Measurements from ENCODE around the gene ITM2C. TPM values are rescaled to one million over a fixed set of nuclear protein-coding genes. Genes with fewer than 3 reads are reported as not detected.

ITM2C gene
- total and polyA plus RNA-seq, 2 experiments from 2014 or later = 241 to 367 TPM

- TF ChIP-seq ZNF462 (CRISPR knock-in tag; IDR thresholded peaks at IDR 0.05) (no peak), REST (IDR thresholded peaks at IDR 0.05; ENCODE audit: unreplicated experiment) (no peak), CREB1 (CRISPR knock-in tag; IDR thresholded peaks at IDR 0.05; ENCODE audit: low read depth) (no peak), JUNB (IDR thresholded peaks at IDR 0.05; ENCODE audit: unreplicated experiment) (no peak)
Measured at GRCh38 chr2:230843132-230843531, 21.6 kb upstream of the ITM2C start (continued).

DNA sequence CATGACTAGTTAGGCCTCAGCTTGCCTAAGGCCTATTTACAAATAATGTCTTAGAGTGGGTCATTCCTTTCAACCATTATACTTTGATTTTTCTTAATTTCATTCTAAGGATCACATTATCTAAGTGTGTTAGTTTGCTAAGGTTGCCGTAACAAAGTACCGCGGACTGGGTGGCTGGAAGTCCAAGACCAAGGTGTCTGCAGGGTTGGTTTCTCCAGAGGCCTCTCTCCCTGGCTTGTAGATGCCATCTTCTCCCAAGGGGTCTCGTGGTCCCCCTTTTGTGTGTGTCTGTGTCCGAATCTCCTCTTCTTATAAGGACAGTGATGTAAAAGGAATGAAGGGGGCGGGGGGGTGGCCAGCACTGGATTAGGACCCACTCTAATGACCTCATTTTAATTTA, 18.4 kb upstream of the ITM2C start:
- Mint-ChIP-seq H3K4me3 (no peak overlapping the region), H3K27ac (no peak overlapping the region), H3K4me1 (peaks cover 17% of the 10 kb centered on the region), H3K36me3 (ENCODE audit: low read depth) (no peaks in the 10 kb centered on the region; the same call in 1 of the 3 replicates), H3K9me3 (peaks cover 9% of the 10 kb centered on the region), H3K27me3 (ENCODE audit: insufficient read depth, low read depth, poor library complexity) (peaks cover 14% of the 10 kb centered on the region)
- DNase-seq (ENCODE audit: low spot score) (no peak), ATAC-seq (no peak)
- H3F3A ChIP-seq (replicated peaks; ENCODE audit: low read depth) = 0 out of 2 replicates have a peak, but pooled peaks cover 3% of the 10 kb centered on the region
- peaks cover 5% of the 10 kb centered on the region; the same call in 1 of the 2 replicates for H3K4me1 ChIP-seq (ENCODE audit: insufficient read depth)
- no peak overlapping the region for H3K27ac ChIP-seq (ENCODE audit: low read depth)
- no peaks in the 10 kb centered on the region for H3K36me3 ChIP-seq (ENCODE audit: insufficient read depth)
- no peaks in the 10 kb centered on the region for H3K9me2 ChIP-seq (ENCODE audit: insufficient read depth)
- no peaks in the 10 kb centered on the region for H3K79me2 ChIP-seq (replicated peaks; ENCODE audit: insufficient read depth)
- no peak overlapping the region for H3K4me2 ChIP-seq
- no peak overlapping the region for H3K4me3 ChIP-seq
- no peak overlapping the region for H2AFZ ChIP-seq
- H3K27me3 ChIP-seq (ENCODE audit: insufficient read depth) = no peaks in the 10 kb centered on the region
- H4K20me1 ChIP-seq (replicated peaks; ENCODE audit: insufficient read depth) = no peaks in the 10 kb centered on the region
- TF ChIP-seq REST (IDR thresholded peaks at IDR 0.05; ENCODE audit: unreplicated experiment) (no peak), EZH2 (IDR thresholded peaks at IDR 0.05; ENCODE audit: low read depth, unreplicated experiment) (no peak), CREB1 (CRISPR knock-in tag; IDR thresholded peaks at IDR 0.05; ENCODE audit: low read depth) (no peak), NANOG (IDR thresholded peaks at IDR 0.05; ENCODE audit: borderline replicate concordance) (no peak), ZNF331 (CRISPR knock-in tag; IDR thresholded peaks at IDR 0.05; ENCODE audit: low read depth) (no peak), CTCF (conservative IDR thresholded peaks at IDR 0.05; ENCODE audit: low read depth in 2 of 2) (no peak)
